Heart left ventricle (tissue), 16 donors: Measurements from ENCODE around the gene PPP2R3A. TPM values are rescaled to one million over a fixed set of nuclear protein-coding genes. Genes with fewer than 3 reads are reported as not detected.
"Not testable (repeated sequence)": the region's sequence is repeated elsewhere in the genome, so short reads cannot be mapped to it uniquely, and the experiment has no call there.

Source experiments
- ATAC-seq, 4 donors: fragments of 200-7000 bp; cut with Tn5 transposase; one replicate each; pipeline ENCODE4 v1.9.1; 2020 to 2022; ENCODE audit warnings: moderate library complexity in 4 of 4, mild to moderate bottlenecking in 3 of 4, moderate number of reproducible peaks in 1 of 4
- DNase-seq, 5 donors: peaks; one replicate each; pipeline ENCODE4 v3.0.0-alpha.2; 2020
- H3K27ac ChIP-seq, 12 donors: fragments of 200-600 bp; sonication (generic) in 4 of 12; one replicate each; pipeline versions ENCODE4 v1.5.0 to v1.8.0; 2016 to 2022; ENCODE audit warnings: mild to moderate bottlenecking in 2 of 12
- H3K27me3 ChIP-seq, 9 donors: fragments of 200-600 bp; sonication (generic) in 2 of 9; one replicate each; pipeline versions ENCODE4 v1.5.1 to v1.8.0; 2016 to 2022; ENCODE audit warnings: mild to moderate bottlenecking in 3 of 9
- H3K36me3 ChIP-seq, 9 donors: fragments of 200-600 bp; sonication (generic) in 2 of 9; one replicate each; pipeline versions ENCODE4 v1.5.0 to v1.8.0; 2018 to 2022; ENCODE audit warnings: mild to moderate bottlenecking in 2 of 9
- H3K4me1 ChIP-seq, 12 donors: fragments of 200-600 bp; sonication (generic) in 4 of 12; one replicate each; pipeline versions ENCODE4 v1.5.0 to v1.8.0; 2016 to 2022; ENCODE audit warnings: mild to moderate bottlenecking in 3 of 12
- H3K4me3 ChIP-seq, 12 donors: fragments of 200-600 bp; sonication (generic) in 4 of 12; one replicate each; pipeline versions ENCODE4 v1.5.0 to v1.8.0; 2017 to 2022; ENCODE audit warnings: mild to moderate bottlenecking in 9 of 12, moderate library complexity in 4 of 12
- H3K9me3 ChIP-seq, 12 donors: fragments of 200-600 bp; sonication (generic) in 4 of 12; one replicate each; pipeline versions ENCODE4 v1.5.0 to v1.8.0; 2016 to 2022; ENCODE audit warnings: mild to moderate bottlenecking in 1 of 12
- POLR2A ChIP-seq, 2 donors: fragments of 450-650 bp; IDR thresholded peaks; one replicate each; pipeline ENCODE4 v1.6.1; 2017; ENCODE audit warnings: antibody characterized with exemption in 2 of 2, mild to moderate bottlenecking in 2 of 2, moderate library complexity in 2 of 2
- WGBS, 4 donors: extraction: QIAGEN DNeasy Blood & Tissue Kit in 2 of 4; methylation state at CpG; one replicate each; pipeline versions ENCODE4 v1.1.5 to v1.1.7; 2013 to 2018; 5-methylcytosine and 5-hydroxymethylcytosine counted together
- intact Hi-C, 10 donors: fragments of 100-400 bp; cut with DNase I; formaldehyde crosslinking; loops; one replicate each; pipeline versions ENCODE4 v1.11.1 to v1.14.2; 2022
- polyA plus RNA-seq, 2 donors: library from polyadenylated mRNA; stranded (reverse); fragments of 200-250 nt; gene quantifications; one replicate each; pipeline ENCODE4 v1.2.3, GENCODE V29; 2013
- total RNA-seq, 9 donors: library from RNA; depleted of rRNA in 2 of 9; stranded (reverse); fragments of >200 nt in 2 of 9; fragmentation: NEBNext Ultra II Directional in 3 of 9; extraction: Animal tissue kit (Norgen Biotek cat#: 25700) in 3 of 9; gene quantifications; one replicate each; pipeline versions ENCODE4 v1.1.0 to v1.2.4, GENCODE V29; 2016 to 2023
- TF ChIP-seq, protein P1 (sequence below), 12 donors: fragments of 200-600 bp; sonication (generic) in 4 of 12; IDR thresholded peaks; one replicate each; pipeline versions ENCODE4 v1.5.0 to v1.8.0; 2018 to 2022; ENCODE audit warnings: antibody characterized with exemption in 12 of 12, mild to moderate bottlenecking in 5 of 12
- donor health status: ischemic (EF 13 %, LVEDD 7.1; RV severe dilation, severe dysfunction).
- donor health status: healthy with polysubstance abuse.
- donor health status: DM: no; HTN: yes; CAD: no.
- donor health status: DM: no; HTN: no; CAD: no.
- donor health status: ischemic (EF 25% LVEDD 6.9; RV normal size, moderate dysfunction).
- donor health status: ischemic (EF 25% LVEDD 5.7; RV mildly dilated, moderate dysfunction).
- donor health status: healthy.
- donor health status: DM: yes; HTN: yes; CAD: no.
- donor health status: ischemic (EF 35%, LVEDD 5.7; RV mildly dilated, moderate dysfunction).
- donor health status: nonischemic (EF 11% LVEDD 7.7; RV severe dilation, severe dysfunction).
- donor health status: DM: yes; HTN: yes; CAD: no.
- donor health status: PGD.
- donor health status: ischemic (EF 29% LVEDD 5.4; RV normal size, mild dysfunction).
- donor health status: nonischemic (EF 23%, LVEDD 6.1; RV moderate dilation, normal function).

The PPP2R3A gene
- total and polyA plus RNA-seq, 11 donors: 10.4 to 136 (median 92.4) TPM

DNA sequence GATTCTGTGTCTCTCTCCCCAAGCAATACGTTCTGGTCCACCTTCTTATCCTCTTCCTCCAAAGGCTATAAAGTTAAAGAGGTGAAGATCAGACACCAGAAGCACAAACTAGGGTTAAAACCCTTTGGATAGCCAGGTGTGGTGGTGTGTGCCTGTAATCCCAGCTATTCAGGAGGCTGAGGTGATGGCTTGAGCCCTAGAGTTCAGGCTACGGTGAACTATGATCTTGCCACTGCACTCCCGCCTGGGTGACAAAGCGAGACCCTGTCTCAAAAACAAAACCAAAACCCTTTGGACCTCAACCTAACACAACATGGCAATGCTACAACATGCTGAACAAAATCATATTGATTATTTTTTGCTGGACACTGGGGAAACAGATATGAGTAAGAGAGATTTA is 187.4 kb downstream of the PPP2R3A start:
- TF ChIP-seq, protein P1, sequence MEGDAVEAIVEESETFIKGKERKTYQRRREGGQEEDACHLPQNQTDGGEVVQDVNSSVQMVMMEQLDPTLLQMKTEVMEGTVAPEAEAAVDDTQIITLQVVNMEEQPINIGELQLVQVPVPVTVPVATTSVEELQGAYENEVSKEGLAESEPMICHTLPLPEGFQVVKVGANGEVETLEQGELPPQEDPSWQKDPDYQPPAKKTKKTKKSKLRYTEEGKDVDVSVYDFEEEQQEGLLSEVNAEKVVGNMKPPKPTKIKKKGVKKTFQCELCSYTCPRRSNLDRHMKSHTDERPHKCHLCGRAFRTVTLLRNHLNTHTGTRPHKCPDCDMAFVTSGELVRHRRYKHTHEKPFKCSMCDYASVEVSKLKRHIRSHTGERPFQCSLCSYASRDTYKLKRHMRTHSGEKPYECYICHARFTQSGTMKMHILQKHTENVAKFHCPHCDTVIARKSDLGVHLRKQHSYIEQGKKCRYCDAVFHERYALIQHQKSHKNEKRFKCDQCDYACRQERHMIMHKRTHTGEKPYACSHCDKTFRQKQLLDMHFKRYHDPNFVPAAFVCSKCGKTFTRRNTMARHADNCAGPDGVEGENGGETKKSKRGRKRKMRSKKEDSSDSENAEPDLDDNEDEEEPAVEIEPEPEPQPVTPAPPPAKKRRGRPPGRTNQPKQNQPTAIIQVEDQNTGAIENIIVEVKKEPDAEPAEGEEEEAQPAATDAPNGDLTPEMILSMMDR (IDR thresholded peaks at IDR 0.05): no peak
- TF ChIP-seq POLR2A (IDR thresholded peaks at IDR 0.05): no peak
- DNase-seq: no peak
- Histone ChIP-seq H3K27ac (no peak overlapping the region), H3K4me3 (no peak overlapping the region), H3K36me3 (peaks cover 0 to 38% (median 23%) of the 10 kb centered on the region in 9 donors), H3K4me1 (peaks cover 0 to 34% (median 15%) of the 10 kb centered on the region in 12 donors), H3K9me3 (no peaks in the 10 kb centered on the region), H3K27me3 (no peaks in the 10 kb centered on the region)
- 90 to 93% (median 91%) methylated on average over 4 of the region's 4 CpGs for WGBS, 4 donors
- ATAC-seq: no peak
- intact Hi-C loops: loop anchor here in 2 of 10 donors (5.0 kb wide), 1 partner anchor 39 kb away; no protein-coding TSS in a partner anchor

DNA sequence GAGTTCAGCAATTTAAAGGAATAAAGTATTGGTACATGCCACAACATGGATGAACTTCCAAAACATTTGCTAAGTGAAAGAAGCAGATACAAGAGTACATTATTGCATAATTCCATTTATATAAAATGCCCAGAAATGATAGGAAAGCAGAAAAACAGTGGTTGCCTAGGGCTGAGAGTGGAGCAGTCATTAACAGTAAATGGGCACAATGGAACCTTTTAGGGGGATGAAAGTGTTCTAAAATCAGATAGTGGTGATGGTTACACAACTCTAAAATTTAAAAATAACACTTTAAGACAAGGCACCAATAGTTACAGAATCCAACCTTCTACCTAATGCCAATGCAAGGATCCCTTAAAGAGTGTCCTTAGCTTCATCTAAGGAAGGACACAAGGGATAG is 196.0 kb downstream of the PPP2R3A start:
- intact Hi-C loops: no loop called here
- Histone ChIP-seq H3K36me3 (no peaks in the 10 kb centered on the region), H3K27me3 (no peaks in the 10 kb centered on the region), H3K9me3 (no peaks in the 10 kb centered on the region), H3K4me1 (peaks cover 0 to 59% (median 39%) of the 10 kb centered on the region in 12 donors), H3K27ac (no peak overlapping the region), H3K4me3 (no peak overlapping the region)
- no peak for ATAC-seq
- no peak for DNase-seq
- TF ChIP-seq, protein P1 (IDR thresholded peaks at IDR 0.05): no peak

DNA sequence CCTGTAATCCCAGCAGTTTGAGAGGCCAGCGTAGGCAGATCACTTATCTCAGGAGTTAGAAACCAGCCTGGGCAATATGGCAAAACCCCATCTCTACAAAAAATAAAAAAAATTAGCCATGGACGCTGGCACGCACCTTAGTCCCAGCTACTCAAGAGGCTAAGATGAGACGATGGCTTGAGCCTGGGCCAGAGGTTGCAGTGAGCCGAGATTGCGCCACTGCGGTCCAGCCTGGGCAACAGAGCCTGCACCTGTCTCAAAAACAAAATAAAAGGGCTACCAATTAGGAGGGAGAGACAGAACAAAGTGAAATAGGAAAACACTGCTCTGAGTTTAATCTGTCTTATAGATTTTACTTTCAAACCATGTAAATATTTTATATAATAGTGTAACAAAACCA is 196.8 kb downstream of the PPP2R3A start:
- H3K4me1 ChIP-seq: peaks cover 0 to 65% (median 42%) of the 10 kb centered on the region in 12 donors
- no peak overlapping the region for H3K27ac ChIP-seq
- H3K4me3 ChIP-seq: no peak overlapping the region

DNA sequence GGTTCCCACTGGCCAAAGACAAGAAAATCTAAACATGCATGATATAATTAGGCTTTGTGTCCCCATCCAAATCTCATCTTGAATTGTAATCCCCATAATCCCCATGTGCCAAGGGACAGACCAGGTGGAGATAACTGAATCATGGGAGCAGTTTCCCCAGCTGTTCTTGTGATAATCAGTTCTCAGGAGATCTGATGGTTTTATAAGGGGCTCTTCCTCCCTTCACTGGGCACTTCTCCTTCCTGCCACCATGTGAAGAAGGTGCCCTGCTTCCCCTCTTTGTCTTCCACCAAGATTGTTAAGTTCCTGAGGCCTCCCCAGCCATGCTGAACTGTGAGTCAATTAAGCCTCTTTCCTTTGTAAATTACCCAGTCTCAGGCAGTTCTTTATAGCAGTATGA is 198.1 kb downstream of the PPP2R3A start:
- DNase-seq: not testable (repeated sequence)
- peaks cover 0 to 70% (median 41%) of the 10 kb centered on the region in 12 donors for H3K4me1 ChIP-seq

More for the DNA sequence above, 196.8 kb downstream of the PPP2R3A start:
- intact Hi-C loops: no loop called here
- no peak for DNase-seq
- Histone ChIP-seq H3K9me3 (no peaks in the 10 kb centered on the region), H3K36me3 (no peaks in the 10 kb centered on the region), H3K27me3 (no peaks in the 10 kb centered on the region)
- ATAC-seq: peak in 1 of 4 donors; percentile 48
- TF ChIP-seq, protein P1 (IDR thresholded peaks at IDR 0.05): no peak
- TF ChIP-seq POLR2A (IDR thresholded peaks at IDR 0.05): no peak
- WGBS, 4 donors: 71 to 88% (median 81%) methylated on average over 7 of the region's 7 CpGs

DNA sequence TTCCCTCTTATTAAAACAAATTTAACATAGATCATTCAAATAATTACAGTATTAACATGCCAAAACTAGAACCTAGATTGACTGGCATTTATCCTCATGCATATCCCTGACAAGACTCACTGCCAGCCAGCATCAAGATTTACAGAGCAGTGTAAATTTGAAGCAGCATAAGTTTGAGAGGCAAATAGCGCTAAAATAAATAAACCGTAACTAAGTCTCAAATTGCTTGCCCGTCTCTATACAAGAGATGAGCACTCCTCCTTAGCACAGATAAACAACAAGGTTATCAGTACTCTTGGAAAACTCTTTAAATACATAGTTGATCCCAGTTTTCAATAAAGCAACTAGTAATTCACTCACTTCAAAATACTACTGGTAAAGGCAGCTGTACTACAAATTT is 201.0 kb downstream of the PPP2R3A start:
- H3K27ac ChIP-seq: no peak overlapping the region
- no peaks in the 10 kb centered on the region for H3K27me3 ChIP-seq
- WGBS, 4 donors: 60 to 72% (median 64%) methylated on average over 3 of the region's 3 CpGs
- TF ChIP-seq POLR2A (IDR thresholded peaks at IDR 0.05): no peak
- ATAC-seq: no peak
- intact Hi-C loops: no loop called here
- H3K4me1 ChIP-seq: peaks cover 0 to 69% (median 45%) of the 10 kb centered on the region in 12 donors
- no peaks in the 10 kb centered on the region for H3K36me3 ChIP-seq
- no peak for DNase-seq
- no peak overlapping the region for H3K4me3 ChIP-seq
- no peaks in the 10 kb centered on the region for H3K9me3 ChIP-seq

More for the DNA sequence above, 198.1 kb downstream of the PPP2R3A start:
- H3K27me3 ChIP-seq, ATAC-seq, intact Hi-C loops, H3K9me3 ChIP-seq, H3K4me3 ChIP-seq, H3K36me3 ChIP-seq, H3K27ac ChIP-seq: not testable (repeated sequence)

DNA sequence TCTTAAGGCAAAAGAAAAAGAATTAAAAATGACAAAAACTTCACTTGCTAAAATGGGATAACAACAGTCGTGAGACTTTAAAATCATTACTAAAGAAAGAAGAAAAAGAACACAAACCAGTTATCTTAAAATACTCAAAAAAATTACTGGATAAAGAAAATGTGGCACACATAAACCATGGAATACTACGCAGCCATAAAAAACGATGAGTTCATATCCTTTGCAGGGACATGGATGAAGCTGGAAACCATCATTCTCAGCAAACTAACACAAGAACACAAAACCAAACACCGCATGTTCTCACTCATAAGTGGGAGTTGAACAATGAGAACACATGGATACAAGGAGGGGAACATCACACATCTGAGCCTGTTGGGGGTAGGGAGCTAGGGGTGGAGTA is 202.7 kb downstream of the PPP2R3A start:
- ATAC-seq, H3K9me3 ChIP-seq, H3K27ac ChIP-seq, intact Hi-C loops, DNase-seq, H3K36me3 ChIP-seq, H3K27me3 ChIP-seq, H3K4me3 ChIP-seq: not testable (repeated sequence)
- WGBS, 4 donors: 92 to 98% (median 95%) methylated on average over 4 of the region's 4 CpGs
- H3K4me1 ChIP-seq: peaks cover 0 to 70% (median 45%) of the 10 kb centered on the region in 12 donors
